Occipital lobe (tissue), 2 donors: ENCODE measurements around the gene COPS4. TPM values are rescaled to one million over a fixed set of nuclear protein-coding genes. Genes with fewer than 3 reads are reported as not detected.
"Not testable (repeated sequence)": the region's sequence is repeated elsewhere in the genome, so short reads cannot be mapped to it uniquely, and the experiment has no call there.

ENCODE experiments used
- DNase-seq: peaks from one replicate; lab custom pipeline; 2025; lab: John Stamatoyannopoulos, UW
- total RNA-seq: library from RNA; depleted of rRNA; stranded (reverse); fragments of >200 nt; gene quantifications from one replicate; pipeline ENCODE4 v1.2.3, GENCODE V29; 2014

The COPS4 gene
- total RNA-seq = 155 TPM

DNA sequence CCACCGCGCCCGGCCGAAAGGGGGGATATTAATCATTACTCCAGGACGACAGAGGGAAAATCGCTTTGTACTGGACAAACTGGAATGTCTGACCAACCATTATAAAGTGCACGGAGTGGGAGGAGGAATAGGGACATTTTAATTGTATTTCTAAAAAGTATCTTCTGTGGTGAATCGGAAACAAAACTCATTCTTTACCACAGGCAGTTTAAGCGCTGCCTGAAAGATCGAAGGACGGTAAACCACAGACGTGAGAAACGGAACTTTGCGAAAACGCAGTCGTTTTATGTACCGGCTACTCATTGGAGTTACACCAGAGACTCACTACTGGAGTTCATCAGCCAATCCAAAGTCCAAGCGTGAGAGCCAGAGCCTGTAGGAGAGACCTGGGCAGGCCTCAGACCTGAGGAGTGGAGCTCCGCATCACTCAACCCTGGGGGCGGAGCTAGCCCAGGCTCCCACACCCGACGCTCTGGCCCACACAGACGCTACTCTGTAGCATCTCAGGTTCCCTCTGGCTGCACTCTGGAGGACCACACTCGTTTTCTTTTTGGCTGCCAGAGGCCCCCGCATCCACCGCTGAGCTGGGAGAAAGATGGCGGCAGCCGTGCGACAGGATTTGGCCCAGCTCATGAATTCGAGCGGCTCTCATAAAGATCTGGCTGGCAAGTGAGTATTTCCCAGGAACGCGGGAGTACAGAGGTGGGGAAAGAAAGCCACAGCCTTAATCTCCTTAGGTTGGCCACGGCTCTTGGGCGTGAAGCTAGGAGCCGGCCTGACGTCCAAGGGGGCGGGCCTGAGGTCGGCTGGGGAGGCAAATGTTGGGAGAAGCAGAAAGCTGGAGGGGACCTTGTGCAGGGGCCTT, at the start of gene COPS4:
Gene COPS4, plus strand, starts transcription at position 554 of the 865 bp plus-strand sequence. Its CDS starts 42 bp downstream, at position 596.
- DNase-seq = peak; percentile 98

DNA sequence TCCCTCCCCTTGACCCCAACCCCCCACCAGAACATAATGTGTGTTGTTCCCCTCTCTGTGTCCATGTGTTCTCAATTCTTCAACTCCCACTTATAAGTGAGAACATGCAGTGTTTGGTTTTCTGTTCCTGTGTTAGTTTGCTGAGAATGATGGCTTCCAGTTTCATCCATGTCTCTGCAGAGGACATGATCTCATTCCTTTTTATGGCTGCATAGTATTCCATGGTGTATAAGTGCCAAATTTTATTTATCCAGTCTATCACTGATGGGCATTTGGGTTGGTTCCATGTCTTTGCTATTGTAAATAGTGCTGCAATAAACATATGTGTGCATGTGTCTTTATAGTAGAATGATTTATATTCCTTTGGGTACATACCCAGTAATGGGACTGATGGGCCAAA, 47.5 kb upstream of the COPS4 start:
- not testable (repeated sequence) for DNase-seq

DNA sequence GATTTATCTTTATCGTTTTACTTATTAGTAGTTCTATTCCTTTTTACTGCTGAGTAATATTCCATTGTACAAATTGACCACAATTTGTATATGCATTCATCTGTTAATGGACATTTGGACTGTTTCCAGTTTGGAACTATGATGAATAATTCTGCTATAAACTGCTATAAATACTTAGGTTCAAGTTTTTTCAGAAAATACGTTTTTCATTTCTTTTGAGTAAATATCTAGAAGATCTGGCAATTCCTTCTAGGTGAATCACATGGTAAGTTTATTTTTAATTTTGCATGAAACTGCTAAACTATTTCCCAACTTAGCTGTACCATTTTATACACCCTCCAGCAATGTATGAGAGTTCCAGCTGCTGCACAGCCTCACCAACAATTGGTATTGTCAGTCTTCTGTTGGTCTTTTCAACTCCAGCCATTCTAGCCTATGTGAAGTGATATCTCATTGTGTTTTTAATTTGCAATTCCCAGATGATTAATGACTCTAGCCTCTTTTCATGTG, 46.6 kb upstream of the COPS4 start:
- no peak for DNase-seq

DNA sequence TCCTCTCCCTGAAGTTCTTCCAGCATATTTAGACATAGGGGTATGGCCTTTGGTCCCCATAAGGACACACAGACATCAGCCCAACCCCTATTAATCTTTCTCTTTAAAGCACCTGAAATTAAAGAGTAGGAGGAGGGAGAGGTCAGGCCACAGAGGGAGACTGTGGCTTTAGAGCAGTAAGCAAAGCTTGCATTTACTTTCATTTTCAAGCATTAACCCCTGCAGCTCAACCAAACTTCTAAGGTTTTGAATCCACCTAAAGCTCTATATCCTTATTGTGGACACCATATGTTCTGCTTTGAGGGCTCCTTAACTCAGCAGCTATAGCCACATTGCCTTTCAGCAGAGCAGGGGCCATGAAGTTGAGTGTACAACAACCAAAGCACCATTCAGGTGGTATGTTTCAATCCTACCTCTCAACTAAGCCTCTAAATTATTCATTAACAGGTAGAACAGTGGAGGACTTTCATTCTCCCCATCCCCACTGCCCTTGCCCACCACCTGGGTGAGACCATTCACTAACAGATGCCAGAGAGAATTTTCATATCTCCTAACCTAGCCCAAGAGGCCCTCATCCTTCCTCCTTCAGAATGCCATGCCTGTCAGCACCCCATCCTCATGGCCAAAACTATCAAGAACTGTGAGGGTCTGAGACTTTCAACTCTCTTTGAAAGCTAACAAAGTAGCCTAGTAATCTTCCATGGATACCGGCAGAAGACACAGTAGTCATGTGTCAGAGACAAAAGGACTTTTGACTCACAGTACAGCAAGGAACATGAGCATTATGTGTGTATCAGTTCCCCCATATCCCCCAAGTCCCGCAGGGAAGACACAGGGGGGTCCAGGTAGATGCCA, 45.2 kb upstream of the COPS4 start:
- no peak for DNase-seq

DNA sequence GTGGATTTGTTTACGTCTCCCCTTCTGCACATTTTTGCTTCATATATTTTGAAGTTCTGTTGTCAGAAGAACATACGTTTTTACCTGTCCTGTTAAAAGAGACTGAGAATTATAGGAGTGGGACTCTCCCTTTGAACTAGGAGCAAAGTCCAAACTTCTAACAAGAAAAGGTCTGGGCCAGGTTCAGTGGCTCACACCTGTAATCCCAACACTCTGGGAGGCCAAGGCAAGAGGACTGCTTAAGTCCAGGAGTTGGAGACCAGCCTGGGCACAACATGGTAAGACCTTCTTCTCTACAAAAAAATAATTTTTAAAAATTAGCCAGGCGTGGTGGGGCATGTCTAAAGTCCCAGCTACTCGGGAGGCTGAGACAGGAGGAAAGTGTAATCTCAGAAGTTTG, 40.1 kb upstream of the COPS4 start:
- DNase-seq = no peak

DNA sequence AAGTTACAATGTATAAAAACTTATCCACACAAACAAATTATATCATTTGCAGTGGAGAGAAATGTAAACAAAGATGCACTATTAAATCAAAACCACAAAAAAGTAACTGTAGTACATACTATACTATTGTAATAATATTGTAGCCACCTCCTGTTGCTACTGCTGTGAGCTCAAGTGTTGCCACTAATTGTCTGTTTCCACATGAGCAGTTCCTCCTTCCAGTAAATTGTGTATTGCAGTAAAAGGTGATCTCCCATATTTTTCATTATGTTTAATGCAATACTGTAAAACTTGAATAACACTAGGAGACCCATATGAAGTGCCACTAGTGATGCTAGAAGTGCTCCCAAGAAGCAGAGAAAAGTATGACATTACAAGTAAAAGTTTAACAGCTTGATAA, 36.1 kb upstream of the COPS4 start:
- DNase-seq = no peak

DNA sequence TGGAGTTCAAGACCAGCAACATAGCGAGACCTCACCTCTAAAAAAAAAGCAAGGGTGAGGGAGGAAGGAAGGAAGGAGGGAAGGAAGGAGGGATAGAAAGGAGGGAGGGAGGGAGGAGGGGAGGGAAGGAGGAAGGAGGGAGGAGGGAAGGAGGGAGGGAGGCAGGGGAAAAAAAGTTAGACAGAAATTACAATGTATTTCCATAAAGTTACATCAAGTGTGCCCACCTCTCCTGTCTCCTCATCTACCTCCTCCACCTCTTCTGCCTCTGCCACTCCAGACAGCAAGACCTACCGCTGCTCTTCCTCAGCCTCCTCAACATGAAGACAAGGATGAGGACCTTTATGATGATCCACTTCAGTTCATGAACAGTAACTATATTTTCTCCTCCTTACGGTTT, 32.7 kb upstream of the COPS4 start:
- DNase-seq = no peak

DNA sequence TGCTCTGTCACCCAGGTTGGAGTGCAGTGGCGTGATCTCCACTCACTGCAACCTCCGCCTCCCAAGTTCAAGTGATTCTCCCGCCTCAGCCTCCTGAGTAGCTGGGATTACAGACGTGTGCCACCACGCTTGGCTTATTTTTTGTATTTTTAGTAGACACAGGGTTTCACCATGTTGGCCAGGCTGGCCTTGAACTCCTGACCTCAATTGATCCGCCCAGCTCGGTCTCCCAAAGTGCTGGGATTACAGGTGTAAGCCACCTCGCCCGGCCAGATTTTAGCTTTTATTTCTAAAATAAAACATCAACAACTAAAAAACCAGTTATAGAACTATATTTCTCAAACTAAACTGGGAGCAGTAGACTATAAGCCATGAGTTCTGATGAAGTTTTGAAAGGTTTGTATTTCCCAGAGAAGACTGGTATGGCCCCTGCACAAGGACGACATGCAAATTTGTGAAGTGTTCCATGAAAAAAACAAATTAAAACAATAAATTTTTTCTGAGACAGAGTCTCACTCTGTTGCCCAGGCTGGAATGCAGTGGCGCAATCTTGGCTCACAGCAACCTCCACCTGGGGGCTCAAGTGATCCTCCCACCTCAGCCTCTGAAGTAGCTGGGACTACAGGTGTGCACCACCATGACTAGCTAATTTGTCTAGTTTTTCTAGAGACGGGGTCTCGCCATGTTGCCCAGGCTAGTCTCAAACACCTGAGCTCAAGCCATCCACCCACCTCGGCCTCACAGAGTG, 31.8 kb upstream of the COPS4 start:
- not testable (repeated sequence) for DNase-seq

DNA sequence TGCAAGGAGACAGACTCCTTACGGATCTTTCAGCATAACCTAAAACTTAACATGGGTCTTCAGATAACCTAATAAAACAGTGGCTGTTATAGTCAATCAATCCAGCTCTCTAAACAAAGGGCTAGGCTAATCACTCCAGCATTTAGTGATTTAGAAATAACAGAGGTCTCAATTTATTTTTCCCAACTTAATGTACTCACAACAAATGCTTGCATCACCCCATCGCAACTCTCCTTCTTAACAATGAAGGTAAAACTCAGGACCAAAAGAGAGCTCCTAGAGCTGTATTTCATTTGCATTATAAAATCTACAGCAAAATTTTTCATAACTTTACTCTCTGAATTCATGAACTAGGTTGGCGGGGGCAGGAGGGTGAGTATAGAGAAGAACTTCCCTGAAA, 25.5 kb upstream of the COPS4 start:
- DNase-seq = no peak

DNA sequence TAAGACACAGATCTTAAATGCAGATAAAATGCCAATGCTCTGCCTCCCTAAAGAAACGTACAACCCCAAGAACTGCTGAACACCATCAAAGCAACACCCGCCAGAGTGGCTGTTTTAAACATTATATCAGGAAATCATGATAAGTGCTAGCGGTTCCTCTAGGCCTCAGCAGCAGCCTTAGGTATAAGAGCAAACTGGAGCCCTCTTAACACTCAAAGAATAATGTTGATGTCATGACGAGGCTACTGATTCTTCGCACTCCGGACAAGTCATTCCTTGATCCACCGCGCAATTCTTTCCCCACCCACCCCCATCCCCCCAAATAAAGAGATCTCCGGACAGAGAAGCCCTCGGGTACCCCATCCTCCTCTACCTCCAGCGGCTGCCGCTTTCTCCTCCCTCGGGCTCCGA, 24.9 kb upstream of the COPS4 start:
- DNase-seq = no peak

DNA sequence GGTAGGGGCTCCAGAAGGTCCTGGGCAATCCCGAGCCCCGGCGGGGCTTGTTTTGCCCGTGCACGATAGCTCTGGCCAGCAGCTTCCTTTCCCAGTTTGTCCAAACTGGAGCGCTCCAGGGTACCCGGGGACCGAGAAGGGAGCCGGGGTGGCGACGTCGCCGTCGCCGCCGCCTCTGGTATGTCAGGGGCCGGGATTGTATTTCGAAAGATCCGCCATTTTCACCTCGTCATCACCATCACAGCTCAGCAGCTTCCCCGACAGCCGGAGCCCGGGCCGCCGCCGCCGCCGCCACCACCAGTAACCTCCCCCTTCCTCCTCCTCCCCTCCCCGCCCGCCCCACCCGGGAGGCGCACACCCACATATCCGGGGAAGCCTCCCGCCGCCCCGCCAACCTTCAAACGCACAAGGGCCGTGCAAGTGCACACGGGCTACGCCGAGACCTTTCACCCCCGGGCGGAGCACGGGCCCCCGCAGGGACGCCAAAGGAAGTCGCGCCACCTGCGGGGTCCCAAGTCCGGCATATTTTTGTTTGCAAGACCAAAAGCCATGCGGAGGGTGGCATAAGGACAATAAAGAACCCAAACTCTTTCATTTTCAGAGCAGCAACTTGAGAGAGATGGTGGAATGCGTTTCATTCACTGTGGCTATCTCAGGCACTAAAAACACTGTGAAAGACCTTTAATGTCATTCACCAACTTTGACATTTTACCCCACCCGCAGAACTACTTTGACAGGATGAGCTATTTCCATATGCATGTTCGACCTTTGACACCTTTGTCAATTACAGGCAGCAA, 24.3 kb upstream of the COPS4 start, which contains the start of gene LIN54:
Gene LIN54, minus strand, starts transcription at position 302 of the 797 bp plus-strand sequence. CDS start 25,979 bp downstream, outside the sequence.
- DNase-seq = peak; percentile 68

DNA sequence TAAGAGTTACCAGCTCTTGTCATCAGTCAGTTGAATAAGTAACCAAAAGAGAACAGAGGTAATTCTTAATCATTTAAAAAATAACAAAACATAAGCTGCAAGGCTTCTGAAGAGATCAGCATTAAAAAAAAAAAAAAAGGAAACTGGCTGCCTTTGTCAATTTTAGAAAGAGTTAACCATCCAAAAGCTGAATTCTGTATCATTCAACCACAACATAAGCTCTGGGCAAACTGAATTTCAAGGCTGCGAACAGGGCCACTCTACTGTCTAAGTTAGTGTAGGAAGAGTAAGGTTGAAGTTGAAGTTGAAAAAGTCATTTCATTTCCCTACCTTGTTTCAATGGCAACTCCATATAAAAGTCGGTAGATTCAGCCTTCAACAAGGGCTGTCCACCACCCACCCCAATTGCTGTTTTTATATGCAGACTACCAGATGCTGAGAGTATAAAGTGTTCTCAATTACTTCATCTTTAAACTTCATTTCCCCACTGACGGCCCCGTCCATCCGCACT, 23.2 kb upstream of the COPS4 start:
- no peak for DNase-seq

DNA sequence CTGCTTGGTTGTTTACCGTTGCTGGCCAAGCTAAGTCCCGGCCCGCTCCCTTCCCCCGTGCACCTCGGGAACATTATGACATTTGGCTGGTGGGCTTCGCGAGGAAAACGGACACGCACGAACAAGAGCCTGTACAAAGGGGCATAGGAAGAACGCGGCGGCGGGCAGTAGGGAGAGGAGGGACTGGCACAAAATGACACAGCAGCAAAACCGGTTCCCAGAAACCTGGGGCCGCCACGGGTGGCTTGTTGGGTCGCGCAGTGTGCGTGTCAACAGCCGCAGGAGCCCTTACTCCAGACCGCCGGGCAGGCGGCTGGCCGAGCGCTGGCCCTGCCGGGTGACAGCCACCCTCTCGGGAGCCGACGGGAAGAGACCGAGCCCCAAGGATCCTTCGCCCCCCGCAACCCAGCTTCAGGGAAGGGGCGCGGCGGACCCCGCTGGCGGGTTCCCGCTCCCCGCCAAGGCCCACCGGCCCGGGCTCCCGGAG, 22.7 kb upstream of the COPS4 start:
- DNase-seq = peak; percentile 36

DNA sequence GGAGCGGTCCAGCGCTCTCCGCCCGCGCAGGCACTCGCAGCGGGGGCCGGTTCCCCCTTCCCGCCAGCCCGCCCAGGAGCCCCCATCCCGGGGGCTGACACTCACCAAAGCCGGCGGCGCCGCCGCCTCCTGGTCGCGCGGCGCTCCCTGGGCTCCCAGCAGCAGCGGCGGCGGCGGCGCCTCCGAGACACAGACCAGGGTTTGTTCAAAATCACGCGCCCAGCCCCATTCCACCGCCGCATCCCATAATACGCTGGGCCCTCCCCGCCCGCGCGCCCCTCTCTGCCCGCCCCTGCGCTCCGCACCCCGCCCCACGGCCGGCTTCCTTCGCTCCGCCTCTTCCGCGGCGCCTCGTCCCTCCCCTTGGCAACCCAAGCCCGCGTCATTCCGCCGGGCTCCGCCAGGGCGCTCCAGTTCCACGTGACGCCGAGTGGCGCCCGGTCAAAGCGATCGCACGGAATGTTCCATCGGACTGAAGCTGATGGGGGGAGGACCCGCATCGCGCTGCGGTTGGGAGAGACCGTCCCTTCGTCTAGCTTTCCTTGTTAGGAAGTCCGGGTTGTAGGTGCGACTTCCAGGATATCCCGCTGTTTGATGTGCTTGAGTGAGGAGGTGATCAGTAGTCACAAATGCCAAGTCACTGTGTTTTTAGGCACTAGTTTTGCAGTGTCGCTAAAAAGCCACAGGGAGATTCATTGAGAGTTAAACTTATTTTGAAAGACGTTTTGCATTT, 22.1 kb upstream of the COPS4 start:
- peak; percentile 99 for DNase-seq

DNA sequence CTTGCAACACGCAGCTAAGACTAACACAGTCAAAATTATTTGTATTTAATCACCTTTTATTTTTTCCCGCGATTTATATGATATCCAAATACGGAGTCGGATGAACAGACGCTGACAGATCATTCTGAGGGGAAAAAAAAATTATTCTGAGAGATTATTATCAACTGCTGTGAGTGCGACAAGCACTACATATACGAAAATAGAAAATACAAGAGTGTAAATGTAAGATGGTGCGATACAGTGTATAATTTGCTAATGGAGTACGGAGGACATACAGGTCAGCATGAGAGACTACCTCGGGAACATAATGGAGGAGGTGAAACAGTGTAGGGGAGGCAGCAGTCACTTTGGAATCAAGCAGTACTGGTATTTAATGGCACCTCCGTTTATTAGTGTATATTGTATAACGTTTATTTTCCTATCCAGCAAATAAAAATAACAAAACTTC, 21.5 kb upstream of the COPS4 start:
- no peak for DNase-seq

DNA sequence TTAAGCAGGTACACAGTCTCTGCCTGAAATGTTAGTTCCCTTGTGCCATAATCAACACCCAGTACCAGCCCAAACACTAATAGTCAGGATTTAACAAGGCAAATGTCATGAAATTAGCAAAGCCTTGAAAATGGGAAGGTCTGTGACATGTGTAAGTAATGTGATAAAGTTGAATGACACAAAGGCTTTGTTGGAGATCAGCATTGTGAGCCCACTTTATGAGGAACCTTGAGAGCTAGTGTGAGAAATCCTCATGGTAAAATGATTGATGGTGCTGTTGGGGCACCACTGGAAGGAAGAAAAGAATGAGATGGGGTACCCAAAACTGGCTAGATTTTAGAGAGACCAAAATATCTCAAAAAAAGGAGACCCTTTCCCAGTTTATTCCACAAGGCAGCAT, 21.1 kb upstream of the COPS4 start:
- no peak for DNase-seq

DNA sequence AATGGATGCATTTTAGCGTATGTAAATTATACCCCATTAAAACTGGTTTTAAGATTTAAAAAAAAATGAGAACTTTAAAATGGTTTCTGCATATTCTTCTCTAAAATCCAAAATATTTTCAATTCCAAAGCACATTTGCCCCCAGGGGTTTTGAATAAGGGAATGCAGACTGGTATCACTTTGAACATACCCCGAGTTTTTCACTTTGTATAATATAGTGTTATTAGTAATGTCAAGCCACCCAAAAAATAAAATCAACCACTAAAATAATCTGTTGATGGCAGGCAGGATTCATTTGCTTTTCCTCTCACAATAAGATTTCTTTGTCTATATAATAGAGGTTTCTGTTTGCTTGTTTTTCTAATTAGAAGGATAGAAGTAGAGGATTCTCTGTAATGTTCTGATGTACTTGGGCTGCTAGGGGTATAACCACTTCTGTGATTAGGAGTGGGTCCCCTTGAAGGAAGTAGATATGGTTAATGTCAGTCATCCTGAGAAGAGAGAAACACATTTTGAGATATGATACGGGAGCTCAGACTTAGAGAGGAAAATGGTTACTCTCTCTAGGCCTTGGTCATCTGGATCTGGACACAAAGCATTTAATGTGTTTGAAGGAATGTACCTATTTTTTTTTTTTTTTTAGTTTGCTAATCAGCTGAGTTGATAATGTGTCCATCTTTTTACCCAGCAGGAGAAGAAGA, 15.0 kb upstream of the COPS4 start:
- no peak for DNase-seq

DNA sequence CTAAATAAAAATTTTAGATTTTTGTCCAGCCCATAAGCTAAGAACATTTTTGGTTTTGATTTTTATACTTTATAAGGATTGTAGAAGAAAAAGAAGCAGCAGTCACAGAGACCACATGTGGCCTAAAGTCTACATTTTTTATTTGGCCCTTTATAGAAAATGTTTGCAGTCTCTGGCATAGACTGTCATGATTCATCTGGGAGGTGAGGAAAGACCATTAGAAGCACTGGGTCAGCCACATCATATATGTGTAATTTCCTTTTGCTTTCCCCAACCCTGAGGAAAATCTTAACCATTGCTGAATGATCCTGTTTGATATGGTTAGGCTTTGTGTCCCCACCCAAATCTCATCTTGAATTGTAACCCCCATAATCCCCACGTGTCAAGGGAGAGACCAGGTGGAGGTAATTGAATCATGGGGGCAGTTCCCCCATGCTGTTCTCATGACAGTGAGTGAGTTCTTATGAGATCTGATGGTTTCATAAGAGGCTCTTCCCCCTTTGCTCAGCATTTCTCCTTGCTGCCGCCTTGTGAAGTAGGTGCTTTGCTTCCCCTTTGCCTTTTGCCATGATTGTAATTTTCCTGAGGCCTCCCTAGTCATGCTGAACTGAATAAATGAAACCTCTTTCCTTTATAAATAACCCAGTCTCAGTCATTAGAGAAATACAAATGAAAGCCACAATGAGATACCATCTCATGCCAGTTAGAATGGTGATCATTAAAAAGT, 12.1 kb upstream of the COPS4 start:
- no peak for DNase-seq
